C4-2B (cell line): ENCODE data around the gene OSBPL2.

ENCODE experiments used
- ZFX ChIP-seq: fragments of 450-650 bp; IDR thresholded peaks from 2 replicates; pipeline ENCODE4 v1.6.1; 2017
- TF ChIP-seq, protein P1 (sequence below): fragments of 450-650 bp; conservative IDR thresholded peaks from 2 replicates; pipeline ENCODE4 v1.5.1; 2017; ENCODE audit warnings: mild to moderate bottlenecking

DNA sequence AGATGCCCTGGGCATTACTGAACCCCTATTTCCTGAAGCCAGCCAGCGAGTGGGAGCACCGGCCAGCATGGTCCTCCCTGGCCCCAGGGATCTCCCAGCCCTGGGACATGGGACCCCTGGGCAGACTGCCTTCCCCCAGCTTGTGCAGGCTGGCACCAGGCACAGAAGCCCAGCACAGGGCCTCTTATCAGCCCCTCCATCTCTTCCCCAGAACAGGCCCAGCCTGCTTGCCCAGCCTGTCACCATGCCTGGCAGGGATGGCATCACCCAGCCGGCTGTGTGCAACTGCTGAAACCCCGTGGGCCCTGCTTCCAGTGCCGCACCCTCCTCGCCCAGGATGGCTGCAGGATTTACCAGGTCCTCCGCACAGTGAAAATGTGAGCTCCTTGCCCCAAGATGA is 6.1 kb upstream of the OSBPL2 start:
- TF ChIP-seq, protein P1, sequence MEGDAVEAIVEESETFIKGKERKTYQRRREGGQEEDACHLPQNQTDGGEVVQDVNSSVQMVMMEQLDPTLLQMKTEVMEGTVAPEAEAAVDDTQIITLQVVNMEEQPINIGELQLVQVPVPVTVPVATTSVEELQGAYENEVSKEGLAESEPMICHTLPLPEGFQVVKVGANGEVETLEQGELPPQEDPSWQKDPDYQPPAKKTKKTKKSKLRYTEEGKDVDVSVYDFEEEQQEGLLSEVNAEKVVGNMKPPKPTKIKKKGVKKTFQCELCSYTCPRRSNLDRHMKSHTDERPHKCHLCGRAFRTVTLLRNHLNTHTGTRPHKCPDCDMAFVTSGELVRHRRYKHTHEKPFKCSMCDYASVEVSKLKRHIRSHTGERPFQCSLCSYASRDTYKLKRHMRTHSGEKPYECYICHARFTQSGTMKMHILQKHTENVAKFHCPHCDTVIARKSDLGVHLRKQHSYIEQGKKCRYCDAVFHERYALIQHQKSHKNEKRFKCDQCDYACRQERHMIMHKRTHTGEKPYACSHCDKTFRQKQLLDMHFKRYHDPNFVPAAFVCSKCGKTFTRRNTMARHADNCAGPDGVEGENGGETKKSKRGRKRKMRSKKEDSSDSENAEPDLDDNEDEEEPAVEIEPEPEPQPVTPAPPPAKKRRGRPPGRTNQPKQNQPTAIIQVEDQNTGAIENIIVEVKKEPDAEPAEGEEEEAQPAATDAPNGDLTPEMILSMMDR, result no peak
- peak; percentile 18; the same call in 1 of the 2 replicates for TF ChIP-seq ZFX
